Fibroblast of the conjunctiva (primary cell): ENCODE measurements around the gene LRRC42.

Experiments
- DNase-seq: peaks from one replicate; pipeline ENCODE4 v3.0.0-alpha.2; 2010; ENCODE audit warnings: low read depth

LRRC42 gene, protein sequence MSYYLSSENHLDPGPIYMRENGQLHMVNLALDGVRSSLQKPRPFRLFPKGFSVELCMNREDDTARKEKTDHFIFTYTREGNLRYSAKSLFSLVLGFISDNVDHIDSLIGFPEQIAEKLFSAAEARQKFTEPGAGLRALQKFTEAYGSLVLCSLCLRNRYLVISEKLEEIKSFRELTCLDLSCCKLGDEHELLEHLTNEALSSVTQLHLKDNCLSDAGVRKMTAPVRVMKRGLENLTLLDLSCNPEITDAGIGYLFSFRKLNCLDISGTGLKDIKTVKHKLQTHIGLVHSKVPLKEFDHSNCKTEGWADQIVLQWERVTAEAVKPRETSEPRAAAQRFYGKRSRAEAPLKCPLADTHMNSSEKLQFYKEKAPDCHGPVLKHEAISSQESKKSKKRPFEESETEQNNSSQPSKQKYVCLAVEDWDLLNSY

DNA sequence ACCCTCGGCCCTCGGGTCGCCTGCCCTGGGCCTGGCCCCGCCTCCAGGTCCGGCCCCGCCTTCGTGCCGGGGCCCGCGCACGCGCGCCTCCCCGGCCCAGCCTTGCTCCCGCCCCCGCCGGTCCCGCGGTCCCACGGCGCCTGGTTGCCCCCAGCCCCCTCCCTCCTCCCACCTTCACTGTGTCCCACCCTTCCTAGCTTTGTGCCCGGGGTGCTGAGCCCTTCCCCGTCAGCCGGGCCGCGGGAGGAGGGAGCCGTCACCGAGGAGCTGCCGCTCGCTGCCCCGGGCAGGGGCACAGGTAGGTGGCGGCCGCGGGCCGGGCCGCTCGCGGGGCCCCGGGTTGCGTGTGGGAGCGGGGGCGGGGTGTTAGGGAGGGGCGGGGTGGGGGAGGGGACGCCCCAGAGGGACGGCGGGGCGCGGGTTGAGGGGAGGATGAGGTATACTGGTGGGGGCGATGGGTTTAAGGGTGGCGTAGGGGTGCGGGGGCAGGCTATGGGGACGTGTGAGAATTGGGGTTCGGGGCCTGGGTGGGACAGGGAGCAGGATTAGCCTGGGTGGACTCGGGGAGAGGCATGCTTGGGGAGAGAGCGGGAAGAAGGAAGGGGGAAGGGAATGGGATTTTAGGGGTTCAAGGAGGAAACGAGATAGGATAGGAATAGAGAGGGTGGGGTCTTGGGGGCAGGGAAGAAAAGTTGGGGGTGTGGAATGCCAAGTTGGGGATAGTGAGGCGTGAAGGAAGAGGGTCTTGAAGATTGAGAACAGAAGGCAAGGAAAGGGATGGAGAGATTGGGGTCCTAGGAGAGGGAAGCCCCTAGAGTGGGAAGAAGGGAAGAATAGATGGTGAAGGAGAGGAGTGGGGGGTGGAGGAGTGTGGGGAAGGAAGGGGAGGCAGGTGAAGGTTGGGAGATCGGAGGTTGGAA lies at the start of gene LRRC42:
LRRC42 (plus strand) TSS at position 99 of the 920 bp plus-strand sequence. CDS start 5,650 bp downstream, outside the sequence.
- DNase-seq: no peak

DNA sequence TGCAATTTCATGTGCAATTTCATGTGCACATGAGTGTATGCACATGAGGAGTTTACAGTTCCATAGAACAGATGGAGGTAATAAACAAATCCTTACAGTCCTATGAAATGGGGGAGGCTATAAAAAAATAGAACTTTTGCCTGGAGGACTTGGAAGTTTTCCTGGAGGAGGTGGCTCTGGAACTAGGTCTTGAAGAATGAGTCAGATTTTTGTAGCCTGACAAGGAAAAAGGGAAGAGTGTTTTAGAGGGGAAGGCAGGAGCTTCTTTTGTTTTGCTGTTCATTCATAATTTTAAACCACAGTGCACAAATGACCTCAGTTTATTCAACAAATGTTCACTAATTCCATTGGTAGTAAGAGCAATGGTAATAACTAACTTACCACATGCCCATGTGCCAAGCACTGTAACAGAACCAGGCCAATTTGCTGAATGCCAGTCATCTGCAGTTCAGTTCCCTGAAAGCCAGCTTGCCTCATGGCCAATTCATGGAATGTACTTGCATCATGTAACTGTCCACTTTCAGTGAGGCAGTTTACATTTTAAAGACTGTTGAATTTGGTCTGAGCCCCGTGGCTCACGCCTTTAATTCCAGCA lies 49.4 kb upstream of the LRRC42 start:
- peak; percentile 81 for DNase-seq

DNA sequence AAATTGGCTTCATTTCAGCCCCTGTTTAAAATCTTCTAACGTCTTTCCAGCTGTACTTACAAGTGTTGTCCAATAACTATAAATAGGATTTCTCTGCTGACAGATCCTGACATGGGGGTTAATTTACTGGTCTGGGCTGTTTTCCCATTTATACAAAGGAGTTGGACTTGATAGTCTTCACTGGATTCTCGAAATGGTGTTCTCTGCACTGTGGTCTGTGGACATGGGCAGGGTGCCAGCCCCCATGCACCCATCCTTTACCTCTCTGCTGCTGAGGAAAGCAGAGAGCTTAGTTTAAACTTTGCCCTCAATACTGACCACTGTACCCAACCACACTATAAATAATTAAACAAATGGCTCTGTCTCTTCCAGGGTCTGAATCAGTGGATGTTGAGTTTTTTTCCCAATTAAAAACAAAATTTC lies 46.9 kb upstream of the LRRC42 start:
- peak; percentile 34 for DNase-seq

DNA sequence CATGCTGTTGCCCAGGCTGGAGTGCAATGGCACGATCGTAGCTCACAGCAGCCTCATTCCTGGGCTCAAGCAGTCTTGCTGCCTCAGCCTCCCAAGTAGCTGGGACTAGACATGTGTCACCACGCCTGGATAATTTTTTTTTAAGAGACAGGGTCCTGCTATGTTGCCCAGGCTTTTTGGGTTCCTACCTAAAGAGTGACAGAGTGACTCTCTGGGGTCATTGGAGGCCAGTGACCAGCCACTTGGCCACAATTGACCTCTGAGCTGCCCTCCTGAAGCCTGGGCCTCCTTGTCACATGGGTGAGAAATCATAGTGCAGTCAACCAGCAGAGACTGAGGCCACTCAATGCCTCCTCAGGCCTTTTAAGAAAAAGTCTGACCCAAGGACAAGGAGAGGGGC lies 46.4 kb upstream of the LRRC42 start:
- DNase-seq: no peak

DNA sequence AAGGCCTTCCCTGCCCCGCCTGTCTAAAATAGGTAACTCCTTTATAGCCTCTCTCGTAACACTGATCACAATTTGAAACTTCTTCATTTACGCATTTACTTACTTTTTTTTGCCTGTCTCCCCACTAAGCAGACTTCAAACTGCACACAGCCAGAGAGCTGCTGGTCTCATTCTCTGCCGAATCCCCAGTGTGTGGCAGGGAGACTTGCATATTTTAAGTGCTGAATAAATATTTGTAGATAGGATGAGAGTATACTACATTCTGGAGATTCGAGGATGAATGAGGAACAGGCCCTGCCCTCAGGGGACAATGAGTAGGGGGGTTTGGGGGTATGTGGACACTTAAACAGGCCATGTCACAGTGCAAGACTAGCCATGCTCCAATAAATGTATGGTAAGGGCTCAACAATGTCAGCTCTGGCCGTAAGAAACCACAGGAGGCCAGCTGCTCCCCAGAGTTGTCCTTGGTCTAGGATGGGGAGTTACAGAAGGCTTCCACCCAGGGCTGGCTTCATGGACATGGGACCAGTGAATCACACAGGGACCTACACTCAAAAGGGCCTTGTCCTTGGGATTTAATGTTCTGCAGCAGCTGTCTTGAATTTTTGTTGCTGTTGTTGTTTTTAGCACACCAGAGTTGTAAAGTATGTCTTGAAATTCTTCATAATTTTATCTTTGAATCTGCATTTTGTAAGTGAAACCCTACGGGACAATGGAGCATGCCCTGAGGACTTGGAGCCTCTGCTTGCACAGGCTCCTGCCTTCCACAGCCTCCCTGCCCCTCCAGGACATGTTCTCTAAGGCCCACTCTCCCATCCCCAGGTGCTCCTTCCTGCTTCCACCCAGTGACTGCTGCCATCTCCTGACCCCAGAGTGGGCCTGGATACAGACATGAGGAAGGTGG lies 43.7 kb upstream of the LRRC42 start:
- DNase-seq: no peak

DNA sequence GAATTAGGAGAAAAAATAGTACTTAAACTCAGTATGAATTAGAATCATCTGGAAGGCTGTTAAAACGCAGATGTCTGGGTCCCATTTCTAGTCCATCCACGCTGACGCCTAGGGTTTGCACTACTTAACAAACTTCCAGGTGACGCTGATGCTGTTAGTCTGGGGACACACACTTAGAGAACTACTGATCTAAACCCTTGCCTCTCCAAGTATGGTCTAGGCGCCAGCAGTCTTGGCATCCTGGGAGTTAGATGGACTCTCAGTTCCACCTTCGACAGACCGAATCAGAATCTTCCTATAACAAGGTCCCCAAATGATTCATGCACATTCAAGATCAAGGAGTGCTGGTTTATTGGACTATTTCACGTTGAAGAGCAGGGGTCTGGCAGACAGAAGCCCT lies 40.6 kb upstream of the LRRC42 start:
- no peak for DNase-seq

DNA sequence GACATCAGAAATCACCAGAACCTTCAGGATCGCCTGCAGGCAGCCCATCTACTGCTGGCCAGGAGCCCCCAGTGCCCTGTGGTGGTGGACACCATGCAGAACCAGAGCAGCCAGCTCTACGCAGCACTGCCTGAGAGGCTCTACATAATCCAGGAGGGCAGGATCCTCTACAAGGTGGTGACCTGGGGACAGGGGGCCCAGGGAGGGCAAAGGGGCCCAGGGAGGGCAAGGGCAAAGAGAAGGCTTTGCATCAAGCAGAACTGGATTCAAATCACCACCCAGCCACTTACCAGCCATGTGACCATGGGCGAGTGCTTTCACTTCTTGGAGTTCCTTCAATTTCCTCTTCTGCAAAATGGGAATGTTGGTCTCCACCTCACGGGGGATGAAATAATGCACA lies 40.0 kb upstream of the LRRC42 start:
- DNase-seq: no peak

DNA sequence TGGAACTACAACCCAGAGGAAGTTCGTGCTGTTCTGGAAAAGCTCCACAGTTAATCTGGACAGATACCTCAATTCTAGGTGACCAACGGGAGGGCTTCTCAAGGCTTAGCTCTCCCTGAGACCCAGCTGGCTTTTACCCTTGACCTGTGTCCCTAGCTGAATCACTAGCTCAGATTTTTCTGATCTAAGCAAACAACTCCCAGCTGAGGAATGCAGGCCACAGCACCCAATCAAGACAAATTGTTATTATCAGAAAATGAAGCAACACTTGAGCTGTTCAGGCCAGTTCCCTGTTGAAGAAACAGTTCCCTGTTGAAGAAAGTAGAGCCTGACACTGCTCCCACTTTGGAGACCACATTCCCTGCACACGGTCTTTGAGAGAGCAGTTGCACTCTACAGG lies 36.2 kb upstream of the LRRC42 start:
- no peak for DNase-seq

DNA sequence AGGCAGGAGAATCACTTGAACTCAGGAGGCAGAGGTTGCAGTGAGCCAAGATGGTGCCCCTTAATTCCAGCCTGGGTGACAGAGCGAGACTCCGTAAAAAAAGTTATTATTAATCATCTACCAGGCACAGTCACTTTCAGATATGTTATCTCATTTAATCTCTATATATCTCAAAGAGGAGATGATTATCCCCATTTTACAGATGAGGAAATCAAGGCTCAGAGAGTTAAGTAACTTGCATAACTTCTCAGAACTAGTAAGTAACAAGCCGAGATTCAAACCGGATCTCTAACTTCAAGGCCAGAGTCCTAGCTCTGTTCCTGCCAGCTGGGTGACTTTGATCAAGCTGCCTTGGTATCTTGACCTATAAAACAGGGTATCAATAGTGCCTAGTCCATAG lies 34.7 kb upstream of the LRRC42 start:
- DNase-seq: no peak

DNA sequence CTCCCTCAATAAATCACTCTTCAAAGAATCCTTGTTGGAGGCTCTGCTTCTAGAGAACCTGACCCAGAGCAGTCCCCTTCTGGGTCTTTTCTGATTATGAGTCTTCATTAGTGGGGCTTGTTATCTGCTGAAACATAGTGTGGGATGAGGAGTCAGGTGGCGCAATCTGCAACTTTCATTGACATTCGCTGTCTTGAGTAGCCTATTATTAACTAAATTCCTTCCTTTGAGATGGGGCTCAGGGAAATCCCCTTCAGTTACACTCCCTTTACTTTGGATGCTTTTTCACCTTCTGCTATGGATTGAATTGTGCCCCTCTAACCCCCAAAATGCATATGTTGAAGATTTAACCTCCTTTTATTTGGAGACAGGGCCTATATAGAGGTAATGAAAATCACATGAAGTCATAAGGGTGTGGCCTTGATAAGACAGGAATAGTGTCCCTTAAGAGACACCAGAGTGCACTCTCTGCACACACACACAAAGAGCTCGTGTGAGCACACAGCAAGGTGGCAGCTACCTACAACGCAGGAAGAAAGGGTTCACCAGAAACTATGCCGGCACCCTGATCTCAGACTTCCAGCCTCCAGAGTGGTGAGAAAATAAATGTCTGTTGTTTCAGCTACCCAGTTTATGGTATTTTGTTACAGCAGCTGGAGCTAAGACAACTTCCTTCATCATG lies 32.7 kb upstream of the LRRC42 start:
- no peak for DNase-seq

DNA sequence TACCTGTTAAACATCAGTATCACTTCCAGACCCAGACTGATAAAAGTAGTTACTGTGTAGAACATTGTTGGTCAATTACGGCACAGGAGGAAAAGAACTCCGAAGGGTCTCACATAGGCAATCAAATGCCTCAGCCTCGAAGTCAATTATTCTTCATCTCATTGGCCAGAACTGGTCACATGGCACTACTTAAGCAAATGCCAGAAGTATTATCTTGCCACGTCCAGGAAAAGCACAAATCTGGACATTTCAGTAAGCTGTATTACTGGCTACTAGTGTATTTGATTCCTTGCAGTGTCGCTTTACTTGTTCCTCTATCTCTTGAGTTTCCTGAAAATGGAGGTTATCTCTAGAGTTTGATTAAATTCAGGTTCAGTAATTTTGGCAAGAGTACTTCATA lies 27.8 kb upstream of the LRRC42 start:
- no peak for DNase-seq

DNA sequence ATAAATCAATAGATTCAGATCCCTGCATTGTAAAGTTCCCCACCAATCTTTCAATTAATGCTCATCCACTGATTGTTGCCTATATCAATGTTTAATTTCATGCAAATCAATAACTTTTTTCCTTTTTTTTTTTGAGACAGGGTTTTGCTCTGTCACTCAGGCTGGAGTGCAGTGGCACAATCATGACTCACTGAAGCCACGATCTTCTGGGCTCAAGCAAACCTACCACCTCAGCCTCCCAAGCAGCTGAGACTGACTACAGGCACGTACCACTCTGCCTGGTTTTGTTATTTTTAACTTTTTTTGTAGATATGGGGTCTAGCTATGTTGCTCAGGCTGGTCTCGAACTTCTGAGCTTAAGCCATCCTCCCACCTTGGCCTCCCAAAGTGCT lies 26.5 kb upstream of the LRRC42 start:
- DNase-seq: no peak

DNA sequence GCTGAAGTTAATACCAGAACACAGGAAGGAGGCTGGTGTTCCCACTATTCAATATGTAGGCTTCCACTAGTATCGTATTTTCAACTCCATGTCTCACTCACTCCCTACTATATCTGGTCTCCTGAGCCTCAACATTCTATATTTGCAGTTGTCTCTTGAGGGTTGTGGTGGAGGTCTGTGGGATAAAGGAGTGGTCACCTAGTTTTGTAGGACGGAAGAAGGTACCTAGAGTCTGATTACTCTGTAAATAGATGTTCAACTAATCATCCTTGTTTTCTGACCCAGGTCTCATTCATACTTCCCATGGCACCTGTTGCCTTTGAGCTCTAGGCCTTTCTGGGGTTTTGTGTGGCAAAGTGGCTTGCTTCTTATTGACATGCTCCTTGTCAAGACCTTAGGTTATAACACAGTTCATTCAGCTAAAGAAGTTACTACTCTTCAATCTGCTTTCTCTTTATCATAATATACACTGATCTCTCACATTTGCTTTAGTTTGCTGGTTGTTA lies 18.7 kb upstream of the LRRC42 start:
- no peak for DNase-seq

DNA sequence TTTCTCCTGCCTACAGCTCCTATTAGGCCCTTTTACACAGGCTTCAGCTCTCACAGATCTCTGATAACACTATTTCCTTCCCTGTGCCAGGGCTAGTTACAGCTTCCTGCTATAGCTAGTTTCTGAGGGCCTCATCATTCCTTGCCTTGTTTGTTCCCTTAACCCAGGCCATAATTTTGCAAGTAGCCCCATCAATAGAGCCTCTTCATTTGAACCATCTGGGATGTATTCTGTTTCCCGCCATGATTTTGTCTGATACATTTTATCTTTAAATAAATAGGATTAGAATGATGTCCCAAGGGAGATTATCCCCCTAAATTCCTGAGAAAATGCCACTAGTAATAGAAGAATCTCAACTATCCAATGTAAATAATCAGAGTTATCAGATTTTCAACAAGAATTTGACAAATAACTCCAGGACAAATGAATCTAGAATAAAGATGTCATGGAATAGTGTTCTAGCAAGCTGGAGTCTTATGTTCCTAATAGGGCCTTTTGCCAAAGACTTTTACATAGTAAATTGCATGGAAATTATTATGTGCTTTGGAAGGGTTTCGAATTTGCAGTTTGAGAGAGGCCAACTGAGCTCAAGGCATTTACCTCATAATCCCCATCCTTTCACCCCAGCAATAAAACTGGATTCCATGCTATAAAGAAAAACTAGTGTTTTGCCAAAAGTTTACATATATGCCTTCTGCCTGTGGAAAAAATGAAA lies 16.7 kb upstream of the LRRC42 start:
- DNase-seq: no peak

DNA sequence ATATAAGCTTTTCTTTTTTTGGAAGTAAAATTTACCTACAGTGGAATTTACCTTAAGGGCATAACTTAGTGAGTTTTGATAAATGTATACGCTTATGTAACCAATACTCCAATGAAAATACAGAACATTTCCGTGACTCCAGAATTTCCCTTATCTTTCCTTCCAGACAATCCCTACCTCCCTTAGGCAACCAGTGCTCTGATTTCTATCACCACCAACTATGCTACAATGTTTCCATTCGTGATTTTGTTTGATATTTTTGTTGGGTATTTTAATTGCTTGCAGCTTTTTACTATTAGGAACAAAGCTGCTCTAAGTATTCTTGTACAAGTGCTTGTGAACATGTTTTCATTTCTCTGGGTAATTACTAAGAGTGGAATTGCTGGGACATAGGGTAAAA lies 15.2 kb upstream of the LRRC42 start:
- no peak for DNase-seq

DNA sequence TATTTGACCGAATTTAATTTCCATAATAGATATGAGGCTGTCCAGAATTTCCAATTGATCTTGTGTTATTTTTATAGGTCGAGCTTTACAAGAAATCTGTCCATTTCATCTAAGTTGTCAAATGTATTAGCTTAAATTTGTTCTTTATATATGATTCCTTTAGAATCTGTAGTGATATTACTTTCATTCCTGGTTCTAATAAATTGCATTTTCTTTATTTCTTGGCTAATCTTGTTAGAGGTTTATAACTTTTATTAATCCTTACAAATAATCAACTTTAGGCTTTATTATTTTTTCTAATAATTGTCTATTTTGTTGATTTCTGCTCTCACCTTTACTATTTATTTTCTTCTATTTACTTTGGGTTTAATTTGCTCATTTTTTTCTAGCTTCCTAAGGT lies 14.6 kb upstream of the LRRC42 start:
- DNase-seq: no peak

DNA sequence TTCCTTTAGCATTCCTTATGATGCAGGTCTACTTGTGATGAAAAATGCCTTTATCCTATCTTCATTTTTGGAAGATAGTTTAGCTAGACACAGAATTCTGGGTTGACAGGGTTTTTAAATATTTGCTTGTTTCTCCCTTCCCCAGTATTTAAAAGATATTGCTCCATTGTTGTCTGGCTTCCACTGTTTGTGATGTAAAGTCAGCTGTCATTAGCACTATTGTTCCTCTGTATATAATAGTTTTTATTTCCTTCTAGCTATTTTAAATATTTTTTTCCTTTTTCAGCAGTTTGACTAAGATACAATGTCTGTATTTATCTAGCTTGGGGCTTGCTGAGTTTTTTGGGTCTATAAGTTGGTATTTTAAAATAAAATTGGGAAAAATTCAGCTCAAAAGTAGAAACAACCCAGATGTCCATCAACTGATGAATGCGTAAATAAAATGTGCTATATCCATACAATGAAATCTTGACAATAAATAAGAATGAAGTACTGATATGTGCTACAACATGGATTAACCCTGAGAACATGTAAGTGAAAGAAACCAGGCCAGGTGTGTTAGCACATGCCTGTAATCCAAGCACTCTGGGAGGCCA lies 11.9 kb upstream of the LRRC42 start:
- DNase-seq: no peak

DNA sequence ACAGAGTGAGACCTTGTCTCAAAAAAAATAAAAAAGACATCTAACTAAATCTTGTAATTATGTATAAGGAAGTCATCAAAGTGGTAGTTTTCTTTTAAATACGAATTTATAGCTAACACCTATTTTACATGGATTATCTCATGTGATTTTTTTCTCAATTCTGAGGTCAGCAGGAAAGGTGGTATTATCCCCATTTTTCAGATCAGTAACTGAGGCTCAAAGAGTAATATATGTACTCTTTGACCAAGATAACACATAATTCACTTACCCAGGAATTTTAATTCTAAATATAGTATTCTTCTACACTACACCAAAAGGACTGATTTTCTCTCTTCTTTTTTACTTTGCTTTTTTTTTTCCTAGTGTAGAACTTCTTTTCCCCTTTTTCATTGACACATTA lies 9.7 kb upstream of the LRRC42 start:
- no peak for DNase-seq

DNA sequence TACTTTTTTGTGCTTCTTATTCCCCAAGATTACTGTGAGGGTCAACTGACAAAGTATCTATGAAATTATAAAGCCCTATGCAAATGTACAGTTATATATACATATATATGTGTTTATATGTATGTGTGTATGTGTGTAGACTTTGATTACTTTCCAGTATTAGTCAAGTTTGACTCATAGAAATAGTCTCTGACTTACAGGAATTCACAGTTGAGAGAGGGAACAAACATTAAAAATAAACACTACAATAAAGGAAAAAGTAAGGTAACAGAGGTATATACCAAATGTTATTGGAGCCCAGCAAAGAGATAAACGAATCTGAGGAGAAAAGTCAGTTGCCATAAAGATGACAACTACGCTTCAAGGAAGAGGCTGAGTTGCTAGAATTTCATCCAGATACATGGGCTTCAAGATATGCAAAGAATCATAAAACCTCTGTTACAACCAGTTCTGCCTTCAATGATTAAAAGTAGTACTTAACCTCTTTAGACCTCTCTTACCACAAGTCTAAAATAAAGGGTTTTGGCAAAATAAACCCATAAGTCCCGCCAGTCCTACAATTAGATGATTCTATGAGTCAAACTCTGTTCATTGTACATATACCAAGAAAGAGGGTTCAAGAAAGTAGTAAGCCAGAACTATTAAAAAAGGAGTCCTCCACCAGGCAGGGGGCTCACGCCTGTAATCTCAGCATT lies 7.9 kb upstream of the LRRC42 start:
- no peak for DNase-seq
